Measurements from ENCODE around the gene DYNLL1.

GRCh38 chr12:120542166-120542565 lies 46.3 kb downstream of the DYNLL1 start:
- no peak for TF ChIP-seq EZH2phosphoT487 (IDR thresholded peaks at IDR 0.05; ENCODE audit: insufficient read depth, low read depth)
- no peak for TF ChIP-seq EZH2 (IDR thresholded peaks at IDR 0.05; ENCODE audit: insufficient read depth, poor library complexity, severe bottlenecking)

Measured in GM23248 (cell line).